Stimulated activated CD8-positive, alpha-beta memory T cell treated with anti-CD3 and anti-CD28 coated beads, Interleukin-7, amount 100 ng/mL, for 24 hours (primary cell): ENCODE measurements around the gene CDHR5.

ENCODE experiments used
- DNase-seq: peaks from one replicate; pipeline ENCODE4 v3.0.0-alpha.2; 2020; ENCODE audit warnings: low read depth

The CDHR5 gene

GRCh38 chr11:645536-645935, 20.8 kb upstream of the CDHR5 start:
- no peak for DNase-seq

DNA sequence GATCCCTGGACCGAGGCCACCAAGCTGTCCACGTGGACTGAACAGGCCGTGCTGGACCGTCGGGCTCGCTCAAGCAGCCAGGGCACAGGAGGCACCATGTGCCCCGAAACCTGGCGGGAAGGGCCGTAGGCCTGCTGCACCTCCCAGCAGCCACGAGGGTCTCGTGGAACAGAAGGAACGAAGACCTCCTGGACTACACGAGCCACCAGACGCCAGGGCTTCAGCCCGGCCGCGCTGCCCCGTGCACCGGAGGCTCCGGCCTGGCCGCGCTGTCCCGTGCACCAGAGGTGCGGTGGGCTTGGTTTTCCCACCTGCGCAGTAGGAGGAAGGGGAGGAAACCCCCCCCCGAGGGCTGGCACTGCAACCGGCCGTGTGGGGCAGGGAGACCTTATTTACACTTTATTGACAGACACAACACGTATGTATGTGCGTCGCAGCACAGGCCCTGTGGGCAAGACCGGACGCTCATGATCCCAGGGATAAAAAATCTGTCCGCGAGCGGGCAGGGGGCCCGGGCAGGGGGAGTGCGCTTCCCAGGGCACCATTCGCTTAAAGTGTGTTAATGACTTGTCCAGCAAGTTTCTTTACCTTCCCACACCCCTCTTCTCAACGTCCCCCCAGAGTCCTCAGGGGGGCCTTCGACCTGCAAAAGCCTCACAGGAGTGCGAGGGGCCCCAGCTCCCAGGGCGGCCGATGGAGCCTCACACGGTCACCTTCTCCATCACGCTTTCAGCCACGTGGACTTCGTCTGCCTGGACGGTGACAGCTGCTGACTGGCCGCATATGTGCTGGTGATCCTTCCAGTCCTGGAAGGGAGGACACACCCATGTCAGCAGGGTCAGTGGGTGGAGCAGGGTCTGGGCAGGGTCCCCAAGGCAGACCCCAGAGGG, 19.3 kb upstream of the CDHR5 start:
- no peak for DNase-seq

DNA sequence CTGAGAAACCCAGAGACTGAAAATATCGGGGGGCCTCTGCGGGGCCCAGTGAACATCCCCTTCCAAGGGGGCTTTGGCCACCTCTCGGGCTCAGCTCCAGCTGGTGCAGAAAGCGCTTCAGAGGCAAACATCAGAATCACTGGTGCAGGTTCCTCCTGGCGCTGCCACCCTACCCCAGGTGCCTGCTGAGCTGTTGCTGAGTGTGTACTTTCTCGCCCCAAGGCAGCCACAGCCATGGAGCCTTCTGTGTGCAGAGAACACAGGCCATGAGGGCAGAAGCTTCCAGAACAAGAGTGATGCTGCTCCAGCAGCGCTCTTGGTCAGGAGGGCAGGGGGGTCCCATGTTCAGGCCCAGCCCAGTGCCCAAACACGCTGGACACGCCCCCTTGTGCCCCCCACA, 18.6 kb upstream of the CDHR5 start:
- DNase-seq = no peak

DNA sequence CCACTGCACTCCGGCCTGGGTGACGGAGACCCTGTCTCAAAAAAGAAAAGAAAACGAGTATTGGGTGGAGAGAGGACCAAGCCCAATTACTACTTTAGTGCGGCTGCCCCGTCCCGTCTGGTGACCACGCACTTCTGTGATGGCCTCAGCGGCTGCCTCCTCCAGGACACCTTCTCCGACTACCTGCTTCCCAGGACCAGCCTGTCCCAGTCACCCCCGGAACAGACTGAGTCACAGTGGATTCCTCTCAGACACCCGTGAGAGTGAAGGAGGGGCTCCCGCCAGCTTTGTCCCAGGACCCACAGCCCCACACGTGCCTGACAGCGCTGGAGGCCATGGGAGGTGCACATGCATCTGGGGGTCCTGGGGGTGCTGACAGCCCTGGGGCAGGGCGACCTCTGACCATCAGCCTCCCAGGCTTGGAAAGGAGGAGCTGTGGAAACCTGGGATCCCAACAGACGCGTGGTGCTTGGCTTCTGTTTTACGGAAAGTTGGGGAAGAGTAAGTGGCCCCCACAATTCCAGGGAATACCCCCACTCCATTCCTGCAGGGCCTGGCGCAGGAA, 17.1 kb upstream of the CDHR5 start:
- DNase-seq = no peak

- no peak for DNase-seq
Observed at GRCh38 chr11:640021-640706, 15.4 kb upstream of the CDHR5 start.

DNA sequence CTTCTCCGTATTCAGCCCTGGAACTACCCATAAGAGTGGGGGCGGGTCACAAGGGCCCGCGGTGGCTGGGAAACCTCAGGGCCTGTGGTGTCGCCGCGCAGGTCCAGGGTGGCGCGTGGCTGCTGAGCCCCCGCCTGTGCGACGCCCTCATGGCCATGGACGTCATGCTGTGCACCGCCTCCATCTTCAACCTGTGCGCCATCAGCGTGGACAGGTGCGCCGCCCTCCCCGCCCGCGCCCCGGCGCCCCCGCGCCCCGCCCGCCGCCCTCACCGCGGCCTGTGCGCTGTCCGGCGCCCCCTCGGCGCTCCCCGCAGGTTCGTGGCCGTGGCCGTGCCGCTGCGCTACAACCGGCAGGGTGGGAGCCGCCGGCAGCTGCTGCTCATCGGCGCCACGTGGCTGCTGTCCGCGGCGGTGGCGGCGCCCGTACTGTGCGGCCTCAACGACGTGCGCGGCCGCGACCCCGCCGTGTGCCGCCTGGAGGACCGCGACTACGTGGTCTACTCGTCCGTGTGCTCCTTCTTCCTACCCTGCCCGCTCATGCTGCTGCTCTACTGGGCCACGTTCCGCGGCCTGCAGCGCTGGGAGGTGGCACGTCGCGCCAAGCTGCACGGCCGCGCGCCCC, 14.7 kb upstream of the CDHR5 start:
- no peak for DNase-seq

- no peak for DNase-seq
Observed at GRCh38 chr11:638631-639331, 14.0 kb upstream of the CDHR5 start.

- DNase-seq = no peak
Observed at GRCh38 chr11:637593-638521, 13.1 kb upstream of the CDHR5 start.

- no peak for DNase-seq
Observed at GRCh38 chr11:637333-637592, 12.5 kb upstream of the CDHR5 start.

DNA sequence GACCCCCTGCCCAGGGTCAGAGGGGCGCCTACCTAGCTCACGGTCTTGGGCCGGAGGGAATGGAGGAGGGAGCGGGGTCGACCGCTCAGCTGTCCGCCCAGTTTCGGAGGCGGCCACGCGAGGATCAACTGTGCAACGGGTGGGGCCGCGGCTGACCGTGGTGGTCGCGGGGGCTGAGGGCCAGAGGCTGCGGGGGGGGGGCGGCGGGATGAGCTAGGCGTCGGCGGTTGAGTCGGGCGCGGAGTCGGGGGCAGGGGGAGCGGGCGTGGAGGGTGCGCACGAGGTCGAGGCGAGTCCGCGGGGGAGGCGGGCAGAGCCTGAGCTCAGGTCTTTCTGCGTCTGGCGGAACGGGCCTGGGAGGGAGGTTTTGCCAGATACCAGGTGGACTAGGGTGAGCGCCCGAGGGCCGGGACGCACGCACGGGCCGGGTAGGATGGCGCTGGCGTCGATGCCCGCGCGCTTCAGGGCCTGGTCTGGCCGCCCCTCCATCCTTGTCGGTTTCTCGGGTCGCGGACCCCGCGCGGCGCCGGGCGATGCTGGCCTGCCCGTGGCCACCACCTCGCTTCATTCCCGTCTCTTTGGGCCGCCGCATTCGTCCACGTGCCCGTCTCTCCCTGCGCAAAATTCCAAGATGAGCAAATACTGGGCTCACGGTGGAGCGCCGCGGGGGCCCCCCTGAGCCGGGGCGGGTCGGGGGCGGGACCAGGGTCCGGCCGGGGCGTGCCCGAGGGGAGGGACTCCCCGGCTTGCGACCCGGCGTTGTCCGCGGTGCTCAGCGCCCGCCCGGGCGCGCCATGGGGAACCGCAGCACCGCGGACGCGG, 12.0 kb upstream of the CDHR5 start, which contains the start of gene DRD4:
Gene DRD4 (plus strand): TSS at position 759 of the 822 bp plus-strand sequence. CDS start 36 bp downstream, at position 795.
- no peak for DNase-seq

DNA sequence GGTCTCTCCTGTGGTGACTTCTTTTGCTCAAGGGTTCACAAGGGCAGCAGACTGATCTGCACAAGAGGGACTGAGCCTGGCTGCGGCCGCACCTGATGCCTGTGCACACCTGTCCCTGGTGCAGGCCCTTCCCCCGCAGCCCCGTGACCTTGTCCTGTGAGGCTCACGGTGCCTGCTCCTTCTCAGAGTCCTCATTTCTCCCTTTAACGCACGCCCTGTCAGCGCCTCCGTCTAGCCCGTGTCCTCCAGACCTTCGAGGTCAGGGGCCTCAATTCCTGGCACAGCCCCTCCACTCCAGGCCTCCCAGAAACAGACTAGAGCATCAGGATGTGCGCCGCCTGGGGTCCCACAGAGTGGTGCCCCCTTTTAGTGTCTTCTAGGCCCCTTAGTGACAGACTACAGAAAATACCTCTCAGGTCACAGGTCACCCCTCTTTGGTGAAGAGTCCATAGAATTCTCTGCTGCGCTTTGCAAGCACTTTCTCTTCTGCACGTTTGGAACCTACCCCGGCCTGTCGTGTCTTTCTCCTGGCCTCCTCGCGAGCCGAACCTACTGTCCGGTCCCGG, 11.3 kb upstream of the CDHR5 start:
- no peak for DNase-seq

DNA sequence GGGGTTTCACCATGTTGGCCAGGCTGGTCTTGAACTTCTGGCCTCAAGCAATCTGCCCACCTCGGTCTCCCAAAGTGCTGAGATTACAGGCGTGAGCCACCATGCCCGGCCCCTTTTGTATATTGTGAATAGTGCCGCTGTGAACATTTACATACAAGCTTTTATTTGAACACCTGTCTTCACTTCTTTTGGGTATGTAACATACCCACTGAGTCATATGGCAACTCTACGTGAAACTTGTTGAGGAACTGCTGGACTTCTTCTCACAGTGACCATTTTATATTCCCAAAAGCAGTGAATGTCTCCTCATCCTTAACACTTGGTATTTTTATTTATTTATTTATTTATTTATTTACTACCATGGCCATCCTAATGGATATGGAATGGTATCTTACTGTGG, 6.1 kb upstream of the CDHR5 start:
- DNase-seq = no peak

DNA sequence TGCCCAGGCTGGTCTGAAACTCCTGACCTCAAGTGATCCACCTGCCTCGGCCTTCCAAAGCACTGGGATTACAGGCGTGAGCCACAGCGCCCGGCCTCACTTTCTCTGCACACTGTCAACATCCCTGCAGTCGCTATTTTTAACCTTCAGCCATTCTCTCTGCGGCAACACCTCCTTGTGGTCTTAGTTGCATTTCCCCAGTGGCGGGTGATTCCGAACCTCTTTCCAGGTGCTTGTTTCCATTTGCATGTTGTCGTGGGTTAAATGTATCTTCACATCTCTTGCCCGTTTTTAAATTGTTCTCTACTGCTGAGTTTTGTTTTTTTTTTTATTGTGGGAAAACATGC, 4.5 kb upstream of the CDHR5 start:
- no peak for DNase-seq

DNA sequence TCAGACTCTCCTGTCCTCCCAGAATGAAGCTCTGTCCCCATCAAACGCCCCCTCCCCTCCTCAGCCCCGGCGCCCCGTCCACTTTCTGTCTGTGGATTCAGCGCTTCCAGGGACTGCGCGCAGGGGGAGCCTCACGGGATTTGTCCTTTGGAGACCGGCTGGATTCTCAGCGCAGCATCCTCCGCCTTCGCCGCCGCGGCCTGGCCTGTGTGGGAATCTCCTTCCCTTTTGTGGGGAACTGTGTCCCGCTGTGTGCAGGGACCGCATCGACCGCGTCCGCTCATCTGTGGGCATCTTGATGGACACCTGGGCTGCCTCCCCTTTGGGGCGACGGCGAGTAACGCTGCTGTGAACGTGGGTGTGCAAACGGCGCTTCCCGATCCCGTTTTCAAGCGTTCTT, 3.3 kb upstream of the CDHR5 start:
- DNase-seq = no peak

DNA sequence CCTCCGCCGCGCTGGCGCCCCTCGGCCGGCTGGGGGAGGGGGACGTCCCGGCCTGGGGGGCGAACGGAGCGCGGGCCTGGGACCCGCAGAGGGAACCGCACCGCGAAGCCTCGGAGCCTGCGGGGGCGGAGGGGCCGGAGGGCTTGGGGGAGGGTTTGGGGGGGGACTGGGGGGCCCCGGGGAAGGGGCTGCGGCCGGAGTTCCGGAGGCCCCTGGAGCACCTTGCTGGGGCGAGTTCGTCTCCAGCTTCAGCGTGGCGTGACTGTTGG, 2.5 kb upstream of the CDHR5 start:
- DNase-seq = no peak

- DNase-seq = no peak
Observed at GRCh38 chr11:626475-627307, 1.9 kb upstream of the CDHR5 start, which contains the start of gene SCT. Gene SCT, minus strand, starts transcription at chr11:627181. Its CDS starts 38 bp downstream, at chr11:627143.

GRCh38 chr11:625636-626268, 997 bp upstream of the CDHR5 start:
- no peak for DNase-seq

DNA sequence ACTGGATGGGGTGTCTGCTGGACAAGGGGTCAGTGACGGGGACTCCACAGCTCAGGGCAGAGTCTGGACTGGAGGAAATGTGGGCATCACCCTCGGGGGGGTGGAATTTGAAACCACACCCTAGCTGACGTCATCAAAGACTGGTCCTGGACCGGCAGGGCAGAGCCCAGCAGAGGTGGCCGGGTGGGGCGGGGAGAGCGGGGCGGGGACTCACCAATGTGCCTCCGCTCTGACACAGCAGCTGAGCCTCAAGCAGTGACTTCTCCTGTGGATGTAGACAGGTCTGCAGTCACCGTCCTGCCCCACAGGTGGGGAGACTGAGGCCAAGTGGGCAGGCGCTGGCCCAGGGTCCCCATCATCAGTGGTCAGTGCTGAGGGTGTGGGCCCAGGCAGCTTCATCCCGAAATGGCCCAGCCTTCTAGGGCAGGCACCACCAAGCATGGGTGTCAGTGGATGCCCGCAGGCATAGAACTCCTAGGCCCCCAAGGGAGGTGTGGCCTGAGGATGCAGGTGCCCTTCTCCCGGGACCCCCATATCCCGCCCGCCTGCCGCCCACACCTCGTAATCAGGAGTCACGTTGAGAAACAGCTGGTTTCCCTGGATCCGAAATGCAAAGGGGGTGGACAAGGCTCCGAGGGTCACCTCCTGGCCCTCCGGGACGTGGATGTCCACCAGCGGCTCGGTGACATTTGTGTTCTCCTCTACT, 603 bp downstream of the CDHR5 start:
- DNase-seq = no peak
